HG03064 (cell line): ENCODE measurements around the gene DHX32.
"Not testable (repeated sequence)": the region's sequence is repeated elsewhere in the genome, so short reads cannot be mapped to it uniquely, and the experiment has no call there.

Source experiments
- ATAC-seq: cut with Tn5 transposase; IDR thresholded peaks from one replicate; pipeline ENCODE4 v1.9.1; 2021; ENCODE audit warnings: low read depth; ENCODE audit not compliant: unreplicated experiment

The DHX32 gene, protein sequence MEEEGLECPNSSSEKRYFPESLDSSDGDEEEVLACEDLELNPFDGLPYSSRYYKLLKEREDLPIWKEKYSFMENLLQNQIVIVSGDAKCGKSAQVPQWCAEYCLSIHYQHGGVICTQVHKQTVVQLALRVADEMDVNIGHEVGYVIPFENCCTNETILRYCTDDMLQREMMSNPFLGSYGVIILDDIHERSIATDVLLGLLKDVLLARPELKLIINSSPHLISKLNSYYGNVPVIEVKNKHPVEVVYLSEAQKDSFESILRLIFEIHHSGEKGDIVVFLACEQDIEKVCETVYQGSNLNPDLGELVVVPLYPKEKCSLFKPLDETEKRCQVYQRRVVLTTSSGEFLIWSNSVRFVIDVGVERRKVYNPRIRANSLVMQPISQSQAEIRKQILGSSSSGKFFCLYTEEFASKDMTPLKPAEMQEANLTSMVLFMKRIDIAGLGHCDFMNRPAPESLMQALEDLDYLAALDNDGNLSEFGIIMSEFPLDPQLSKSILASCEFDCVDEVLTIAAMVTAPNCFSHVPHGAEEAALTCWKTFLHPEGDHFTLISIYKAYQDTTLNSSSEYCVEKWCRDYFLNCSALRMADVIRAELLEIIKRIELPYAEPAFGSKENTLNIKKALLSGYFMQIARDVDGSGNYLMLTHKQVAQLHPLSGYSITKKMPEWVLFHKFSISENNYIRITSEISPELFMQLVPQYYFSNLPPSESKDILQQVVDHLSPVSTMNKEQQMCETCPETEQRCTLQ

DNA sequence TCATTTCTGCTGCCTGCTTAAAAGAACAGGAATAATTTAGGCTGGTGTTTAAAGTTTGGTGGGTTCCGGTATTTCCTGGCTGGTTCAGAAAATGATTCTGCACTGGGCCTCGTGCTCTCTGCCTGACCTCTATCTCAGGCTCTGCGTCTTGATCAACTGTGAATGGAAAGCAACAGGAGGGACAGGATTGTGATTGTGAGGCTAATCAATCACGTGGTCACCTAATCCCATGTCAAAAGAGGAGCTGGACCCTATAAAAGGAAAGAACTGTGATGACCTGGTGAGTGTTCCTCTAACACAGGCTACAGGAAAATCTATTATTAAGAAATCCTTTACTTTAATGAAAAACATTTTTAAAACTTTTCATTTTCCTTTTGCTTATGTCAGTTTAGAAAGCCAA lies at the start of gene DHX32:
Gene DHX32 (minus strand): TSS at position 101 of the 400 bp plus-strand sequence. CDS start 468 bp downstream, outside the sequence.
- no peak for ATAC-seq

DNA sequence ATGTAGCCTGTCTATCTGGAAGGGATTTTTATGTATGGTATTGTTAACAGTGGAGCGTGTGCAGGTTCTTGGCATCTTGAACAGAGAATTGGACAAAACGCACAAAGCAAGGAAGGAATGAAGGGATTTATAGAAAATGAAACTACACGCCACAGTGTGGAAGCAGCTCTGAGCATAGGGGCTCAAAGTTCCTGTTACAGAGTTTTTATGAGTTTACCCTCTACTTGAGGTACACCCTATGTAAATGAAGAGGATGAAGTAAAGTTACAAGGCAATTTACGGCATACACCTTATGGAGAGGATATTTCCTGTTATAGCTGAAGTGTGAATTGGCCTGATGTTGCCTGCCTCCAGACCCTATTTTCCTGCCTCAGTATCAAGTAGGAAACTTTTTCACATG lies 48.5 kb upstream of the DHX32 start:
- ATAC-seq = no peak

DNA sequence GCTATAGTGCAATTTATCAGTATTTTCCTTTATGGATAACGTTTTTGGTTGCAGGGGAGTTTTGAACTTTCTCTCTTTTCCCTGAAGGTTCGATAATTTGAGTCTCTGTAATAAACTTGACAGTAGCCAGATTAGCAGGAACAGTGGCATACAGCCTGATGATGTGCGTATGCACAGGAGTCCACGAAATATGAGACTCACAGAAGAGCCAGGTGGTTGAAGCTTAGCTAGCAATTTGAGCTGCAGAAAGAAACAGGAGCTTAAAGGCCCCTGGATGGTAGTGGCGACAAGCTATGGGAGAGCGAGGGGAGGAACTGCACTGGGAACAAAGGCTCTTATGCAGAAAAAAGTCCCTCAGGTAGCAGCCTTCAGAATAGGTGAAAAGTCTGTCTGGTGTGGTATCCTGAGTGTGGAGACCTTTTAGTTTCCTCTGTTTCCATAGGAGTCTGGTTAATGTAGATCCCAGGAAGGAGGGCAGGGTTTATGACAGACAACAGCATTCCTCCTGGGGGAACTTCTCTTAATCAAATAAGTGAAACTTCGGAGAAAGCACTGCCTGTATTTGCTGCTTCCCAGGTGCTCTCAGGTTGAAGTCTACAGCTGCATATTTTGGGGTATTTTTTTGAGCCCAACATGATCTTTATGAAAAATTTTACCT lies 48.0 kb upstream of the DHX32 start:
- no peak for ATAC-seq

DNA sequence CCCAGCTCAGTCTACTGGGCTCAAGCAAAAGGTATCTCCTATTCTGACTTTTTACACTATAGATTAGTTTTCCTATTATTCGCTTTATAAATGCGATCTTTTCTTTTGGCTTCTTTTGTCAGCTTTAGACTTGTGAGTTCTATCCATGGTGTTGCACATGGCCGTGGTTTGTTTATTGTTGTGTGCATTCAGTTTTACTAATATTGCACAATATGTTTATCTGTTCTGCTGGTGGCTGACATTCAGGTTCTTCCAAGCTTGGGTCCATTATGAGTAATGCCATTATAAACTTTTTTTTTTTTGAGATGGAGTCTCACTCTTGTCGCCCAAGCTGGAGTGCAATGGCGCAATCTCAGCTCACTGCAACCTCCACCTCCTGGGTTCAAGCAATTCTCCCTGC lies 46.2 kb upstream of the DHX32 start:
- ATAC-seq = not testable (repeated sequence)

DNA sequence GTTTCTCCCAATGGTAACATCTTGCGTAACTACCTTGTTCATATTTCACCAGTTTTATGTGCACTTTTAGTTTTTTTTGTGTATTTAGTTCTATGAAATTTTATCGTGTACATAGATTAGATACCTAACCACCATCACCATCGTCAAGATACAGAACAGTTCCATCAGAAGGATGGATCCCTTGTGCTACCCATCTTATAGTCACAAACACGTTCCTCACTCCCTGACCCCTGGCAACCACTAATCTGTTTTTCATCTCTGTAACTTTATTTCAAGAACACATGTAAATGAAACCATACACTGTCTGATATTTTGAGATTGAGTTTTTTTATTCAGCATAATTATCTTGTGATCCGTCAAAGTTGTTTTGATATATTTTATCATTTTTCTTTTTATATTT lies 45.2 kb upstream of the DHX32 start:
- no peak for ATAC-seq

DNA sequence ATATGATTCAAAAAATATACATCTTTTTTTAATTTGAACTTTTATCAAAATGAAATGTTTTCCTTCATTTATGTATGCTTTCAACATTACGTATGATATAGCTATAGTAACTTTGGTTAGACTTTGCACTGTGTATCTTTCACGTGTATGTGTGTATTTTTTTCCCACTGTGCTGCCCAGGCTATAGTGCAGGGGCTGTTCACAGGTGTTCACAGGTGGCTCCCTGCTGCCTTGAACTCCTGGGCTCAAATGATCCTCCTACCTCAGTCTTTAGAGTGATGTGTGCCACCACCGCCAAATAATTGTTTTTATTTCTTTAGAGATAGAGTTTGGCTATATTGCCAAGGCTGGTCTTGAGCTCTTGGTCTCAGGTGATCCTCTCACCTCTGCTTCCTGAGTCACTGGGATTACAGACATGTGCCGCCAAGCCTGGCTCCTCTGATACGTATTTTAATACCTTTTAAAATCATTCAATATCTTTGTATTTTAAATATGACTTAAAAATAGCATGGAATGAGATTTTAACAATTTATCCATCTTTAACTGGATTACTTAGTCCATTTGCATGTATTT lies 44.3 kb upstream of the DHX32 start:
- no peak for ATAC-seq

DNA sequence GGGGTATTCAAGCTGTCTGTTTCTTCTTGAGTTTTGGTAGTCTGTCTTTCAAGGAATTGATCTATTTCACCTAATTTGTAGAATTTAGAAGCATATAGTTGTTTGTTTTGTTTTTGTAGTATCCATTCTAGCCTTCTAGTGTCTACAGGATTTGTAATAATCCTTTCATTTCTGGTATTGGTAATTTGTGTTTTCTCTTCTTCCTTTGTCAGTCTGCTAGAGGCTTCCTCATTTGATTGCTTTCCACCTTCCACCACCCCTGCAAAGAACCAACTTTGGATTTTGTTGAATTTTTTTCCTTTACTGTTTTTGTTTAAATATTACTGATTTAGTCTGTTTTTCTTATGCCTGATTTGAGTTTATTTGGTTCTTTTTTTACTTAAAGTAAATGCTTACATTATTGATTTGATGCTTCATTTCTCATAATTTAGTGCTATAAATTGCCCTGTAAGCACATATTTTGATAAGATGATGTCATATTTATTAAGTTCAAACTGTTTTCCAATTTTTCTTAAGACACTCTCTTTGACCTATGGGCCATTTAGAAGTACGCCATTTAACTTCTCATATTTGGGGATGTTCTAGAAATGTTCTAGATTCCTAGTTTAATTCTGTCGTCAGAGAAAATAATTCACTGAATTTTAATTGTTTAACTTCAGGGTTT lies 40.7 kb upstream of the DHX32 start:
- not testable (repeated sequence) for ATAC-seq

DNA sequence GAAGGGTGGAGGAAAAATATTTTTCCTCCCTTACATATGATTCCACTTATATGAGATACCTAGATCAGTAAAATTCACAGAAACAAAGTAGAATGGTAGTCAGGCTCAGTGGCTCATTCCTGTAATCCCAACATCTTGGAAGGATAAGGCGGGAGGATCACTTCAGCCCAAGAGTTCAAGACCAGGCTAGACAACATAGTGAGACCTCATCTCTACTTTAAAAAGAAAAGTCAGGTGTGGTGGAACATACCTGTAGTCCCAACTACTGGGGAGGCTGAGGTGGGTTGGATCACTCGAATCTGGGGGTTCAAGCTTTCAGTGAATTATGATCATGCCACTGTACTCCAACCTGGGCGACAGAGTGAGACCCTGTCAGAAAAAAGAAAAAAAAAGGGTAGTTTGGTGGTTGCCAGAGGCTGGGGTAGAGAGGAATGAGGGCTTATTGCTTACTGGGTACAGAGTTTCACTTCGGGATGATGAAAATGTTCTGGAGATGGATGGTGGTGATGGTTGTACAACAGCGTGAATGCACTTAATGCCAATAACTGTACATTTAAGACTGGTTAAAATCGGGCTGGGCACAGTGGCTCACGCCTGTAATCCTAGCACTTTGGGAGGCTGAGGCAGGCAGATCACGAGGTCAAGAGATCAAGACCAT lies 36.7 kb upstream of the DHX32 start:
- ATAC-seq = not testable (repeated sequence)

DNA sequence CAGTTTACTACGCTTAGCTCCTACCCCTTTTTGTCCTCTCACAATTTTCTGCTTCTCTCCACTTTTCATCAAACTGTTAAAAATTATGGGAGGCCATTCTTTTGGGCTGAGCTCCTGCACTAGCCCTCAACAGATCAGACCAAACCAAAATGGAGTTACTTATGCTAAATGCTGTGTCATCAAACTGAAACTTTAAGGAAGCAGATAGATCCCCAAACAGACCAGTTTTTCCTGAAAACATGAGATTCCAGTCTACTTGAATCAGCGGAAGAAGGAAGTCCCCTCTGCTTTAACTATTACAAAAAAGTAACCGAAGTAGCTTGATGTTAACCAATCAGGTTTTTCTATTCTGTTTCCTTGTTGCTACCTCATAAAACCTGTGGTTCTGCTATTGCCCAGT lies 35.9 kb upstream of the DHX32 start:
- no peak for ATAC-seq

DNA sequence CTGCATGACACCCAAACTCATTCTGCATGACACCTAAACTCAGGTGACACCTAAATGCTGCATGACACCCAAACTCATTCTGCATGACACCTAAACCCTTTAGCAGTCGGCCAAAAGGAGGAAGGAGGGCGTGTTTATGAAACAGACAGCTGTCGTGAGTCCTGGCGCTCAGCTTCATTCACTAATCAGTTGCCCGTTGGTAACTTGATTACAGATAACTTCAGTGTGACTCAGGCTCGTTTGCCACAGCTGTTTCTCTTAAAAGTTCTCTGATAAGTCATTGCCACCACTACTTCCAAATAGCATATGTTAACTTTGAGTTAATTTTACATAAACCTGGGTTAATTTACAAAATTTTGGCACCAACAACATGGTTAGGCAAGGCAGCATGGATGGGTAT lies 32.2 kb upstream of the DHX32 start:
- ATAC-seq = not testable (repeated sequence)

DNA sequence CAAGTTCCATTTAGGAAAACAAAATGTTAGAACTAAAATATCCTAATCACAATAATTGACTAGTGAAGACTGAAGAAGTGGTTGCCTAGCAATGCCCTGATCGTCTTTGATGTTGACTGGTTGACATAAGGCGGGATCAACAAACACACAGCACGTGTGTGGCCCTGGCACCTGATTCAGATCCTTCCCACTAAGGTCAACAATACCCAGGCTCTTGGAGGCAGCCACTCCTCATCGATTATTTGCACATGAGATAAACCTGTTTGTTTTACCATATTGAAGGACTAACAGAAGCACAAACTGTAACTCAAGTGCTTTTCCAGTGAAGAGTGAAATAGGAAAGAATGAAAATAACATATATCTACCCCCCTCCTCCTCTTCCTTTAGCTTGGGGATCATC lies 30.9 kb upstream of the DHX32 start:
- no peak for ATAC-seq

DNA sequence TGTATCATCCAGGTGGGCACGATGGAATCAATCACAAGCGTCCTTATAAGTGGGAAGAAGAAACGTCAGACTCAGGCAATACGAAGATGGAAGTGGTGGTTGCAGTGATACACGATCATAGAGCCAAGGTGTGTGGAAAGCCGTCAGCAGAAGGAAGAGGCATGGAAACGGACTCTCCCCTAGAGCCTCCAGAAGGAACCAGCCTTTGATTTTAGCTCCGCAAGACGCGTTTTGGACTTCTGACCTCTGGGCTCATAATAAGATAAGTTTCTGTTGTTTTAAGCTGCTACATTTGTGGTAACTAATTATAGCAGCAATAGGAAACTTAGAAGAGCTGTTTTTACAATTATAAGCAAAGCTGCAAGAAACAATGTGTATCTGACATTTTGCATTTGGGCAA lies 30.1 kb upstream of the DHX32 start:
- ATAC-seq = no peak

DNA sequence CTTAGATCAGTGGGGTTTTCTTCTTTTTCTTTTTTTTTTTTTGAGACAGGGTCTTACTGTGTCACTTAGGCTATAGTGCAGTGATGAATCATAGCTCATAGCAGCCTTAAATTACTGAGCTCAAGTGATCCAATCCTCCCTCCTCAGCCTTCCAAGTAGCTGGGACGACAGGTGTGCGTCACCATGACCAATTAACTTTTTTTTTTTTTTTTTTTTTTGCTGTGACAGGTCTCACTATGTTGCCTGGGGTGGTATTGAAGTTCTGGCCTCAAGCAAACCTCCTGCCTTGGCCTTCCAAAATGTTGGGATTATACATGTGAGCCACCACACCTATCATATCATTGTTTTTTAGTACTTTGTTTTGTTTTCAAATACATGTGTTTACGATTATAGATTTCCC lies 28.4 kb upstream of the DHX32 start:
- not testable (repeated sequence) for ATAC-seq

DNA sequence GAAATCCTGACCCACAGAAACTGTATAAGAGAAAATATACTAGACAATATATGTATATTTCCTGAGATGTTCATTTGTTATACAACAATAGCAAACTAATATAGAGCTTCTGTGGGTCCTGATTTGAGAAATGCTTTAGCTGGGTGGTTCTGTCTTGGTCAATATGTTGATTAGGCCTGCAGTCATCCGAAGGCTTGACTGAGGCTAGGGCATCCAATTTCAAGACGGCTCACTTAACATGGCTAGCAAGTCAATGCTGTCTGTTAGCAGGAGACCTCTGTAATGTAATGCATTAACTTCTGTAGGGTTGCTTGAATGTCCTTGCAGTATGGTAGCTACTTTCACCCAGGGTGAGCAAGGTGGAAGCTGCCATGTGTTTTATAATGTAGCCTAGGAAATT lies 27.7 kb upstream of the DHX32 start:
- not testable (repeated sequence) for ATAC-seq

DNA sequence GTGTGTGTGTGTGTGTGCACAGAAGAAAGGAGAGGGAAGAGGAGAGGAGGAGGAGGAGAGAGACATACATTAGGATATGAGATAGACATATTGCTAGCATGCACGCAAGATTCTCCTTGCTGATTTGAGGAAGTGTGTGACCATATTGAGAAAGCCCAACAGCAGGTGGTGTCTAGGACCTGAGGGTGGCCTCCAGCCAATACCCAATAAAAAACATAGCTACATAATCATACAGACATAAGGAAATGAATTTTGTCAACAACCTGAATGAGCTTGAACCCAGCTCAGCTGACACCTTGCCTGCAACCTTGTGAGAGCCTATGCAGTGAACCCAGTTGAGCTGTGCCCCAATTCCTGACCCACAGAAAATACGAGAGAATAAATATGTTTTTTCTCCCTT lies 26.5 kb upstream of the DHX32 start:
- ATAC-seq = not testable (repeated sequence)

DNA sequence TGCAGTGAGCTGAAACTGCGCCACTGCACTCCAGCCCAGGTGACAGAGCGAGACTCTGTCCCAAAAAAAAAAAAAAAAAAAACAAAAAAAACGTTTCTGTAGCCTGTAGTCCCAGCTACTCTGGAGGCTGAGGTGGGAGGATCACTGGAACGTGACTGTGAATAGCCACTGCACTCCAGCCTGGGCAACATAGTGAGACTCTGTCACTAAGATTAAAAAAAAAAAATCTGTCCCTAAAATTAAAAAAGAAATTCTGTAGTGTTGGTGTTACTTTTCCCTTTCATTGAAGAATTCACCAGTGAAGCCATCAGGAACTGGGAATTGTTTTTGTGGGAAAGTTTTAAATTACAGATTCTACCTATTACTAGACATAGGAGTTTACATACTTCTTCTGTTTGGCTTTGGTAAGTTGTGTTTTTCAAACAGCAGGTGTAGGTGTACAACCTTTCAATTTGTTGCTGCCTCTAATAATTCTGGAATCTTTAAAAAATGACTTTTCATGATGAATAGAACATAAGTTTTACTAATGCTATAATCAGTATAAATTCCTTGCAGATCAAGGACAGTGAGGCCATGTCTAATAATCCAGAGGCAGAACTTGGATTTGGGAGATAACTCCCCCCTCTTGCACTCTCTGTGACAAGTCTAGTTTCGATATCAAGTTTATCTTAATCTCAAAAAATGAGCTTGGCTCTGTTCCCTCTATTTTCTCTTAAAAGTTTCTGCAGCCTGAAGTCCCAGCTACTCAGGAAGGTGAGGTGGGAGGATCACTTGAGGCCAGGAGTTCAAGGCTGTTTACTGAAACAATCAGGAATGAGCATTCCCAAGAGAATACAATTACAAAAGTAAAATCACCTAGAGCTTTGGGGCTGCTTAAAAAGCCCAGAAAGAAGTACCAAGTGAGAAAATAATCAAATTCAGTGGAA lies 24.2 kb upstream of the DHX32 start:
- not testable (repeated sequence) for ATAC-seq

DNA sequence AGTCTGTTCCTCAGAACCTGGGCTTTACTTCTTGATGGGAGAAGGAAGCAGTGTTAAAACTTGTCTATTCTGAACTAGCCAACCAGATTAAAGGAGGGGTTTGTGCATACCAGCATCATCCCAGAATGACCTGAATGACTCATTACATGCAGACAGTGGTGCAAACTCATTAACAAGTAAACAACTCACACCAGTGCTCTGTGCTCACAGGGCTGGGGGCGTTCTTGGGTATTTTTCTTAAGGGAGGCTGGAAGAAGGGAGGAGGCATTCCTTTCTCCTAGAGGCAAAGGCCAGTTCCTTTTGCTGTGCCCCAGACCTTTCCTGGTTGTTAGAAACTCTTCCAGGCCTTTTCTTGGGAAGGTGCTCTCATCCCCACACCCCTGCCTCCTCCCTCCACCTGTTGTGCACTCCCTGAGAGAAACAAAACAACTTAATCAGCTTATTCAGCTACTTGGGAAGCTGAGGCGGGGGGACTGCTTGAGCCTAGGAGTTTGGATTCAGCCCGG lies 22.1 kb upstream of the DHX32 start:
- not testable (repeated sequence) for ATAC-seq

DNA sequence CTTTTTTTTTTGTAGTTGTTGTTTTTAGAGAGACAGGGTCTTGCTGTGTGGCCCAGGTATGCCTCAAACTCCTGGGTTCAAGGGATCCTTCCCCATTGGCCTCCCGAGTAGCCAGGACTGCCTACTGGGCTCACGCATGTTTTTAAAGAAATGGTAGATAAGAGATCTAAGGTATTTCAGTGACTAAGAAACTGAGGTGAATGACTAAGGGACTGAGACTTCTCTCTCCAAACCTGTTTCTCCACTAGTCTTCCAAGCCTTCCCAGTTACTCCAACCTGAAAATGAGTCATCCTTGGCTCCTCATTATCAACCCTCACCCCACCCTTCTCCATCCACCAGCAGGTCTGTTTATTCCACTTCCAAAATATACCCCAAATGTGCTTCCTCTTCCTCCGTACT lies 19.9 kb upstream of the DHX32 start:
- ATAC-seq = not testable (repeated sequence)

DNA sequence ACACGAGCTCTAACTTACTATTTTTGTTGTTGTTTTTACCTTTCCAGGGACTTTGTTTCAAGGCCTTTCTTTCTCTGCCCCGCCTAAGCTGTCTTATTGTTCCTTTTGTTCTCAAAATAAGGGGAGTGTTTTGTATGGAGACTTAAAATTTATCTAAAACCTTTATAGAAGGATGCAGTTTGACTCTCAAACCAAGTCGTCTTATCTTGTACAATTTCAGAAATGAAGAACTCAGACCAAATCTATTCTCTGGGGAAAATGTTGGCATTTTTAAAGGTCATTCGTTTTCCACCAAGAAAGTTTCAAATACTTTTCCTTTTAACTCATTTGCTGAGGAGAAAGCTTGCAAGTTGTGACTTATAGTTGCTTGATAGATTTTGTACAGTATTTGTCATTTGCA lies 16.2 kb upstream of the DHX32 start:
- ATAC-seq = not testable (repeated sequence)
